Peyer's patch (tissue), 4 donors: ENCODE results near the gene SNX20.

Experiments
- POLR2A ChIP-seq, 2 donors: fragments of 450-650 bp; IDR thresholded peaks; one replicate each; pipeline ENCODE4 v1.5.1; 2017; ENCODE audit warnings: antibody characterized with exemption in 2 of 2, mild to moderate bottlenecking in 2 of 2, moderate library complexity in 2 of 2
- TF ChIP-seq, protein P1 (sequence below), 6 experiments: fragments of 450-650 bp in 4 of 6; fragments of 200-600 bp in 2 of 6; sonication (generic) in 1 of 6; IDR thresholded peaks; one replicate each; pipeline ENCODE4 v1.5.1; 2017 to 2019; ENCODE audit warnings: antibody characterized with exemption in 6 of 6, mild to moderate bottlenecking in 3 of 6, moderate library complexity in 1 of 6

GRCh38 chr16:50640391-50640790 lies 40.7 kb downstream of the SNX20 start:
- TF ChIP-seq, protein P1, sequence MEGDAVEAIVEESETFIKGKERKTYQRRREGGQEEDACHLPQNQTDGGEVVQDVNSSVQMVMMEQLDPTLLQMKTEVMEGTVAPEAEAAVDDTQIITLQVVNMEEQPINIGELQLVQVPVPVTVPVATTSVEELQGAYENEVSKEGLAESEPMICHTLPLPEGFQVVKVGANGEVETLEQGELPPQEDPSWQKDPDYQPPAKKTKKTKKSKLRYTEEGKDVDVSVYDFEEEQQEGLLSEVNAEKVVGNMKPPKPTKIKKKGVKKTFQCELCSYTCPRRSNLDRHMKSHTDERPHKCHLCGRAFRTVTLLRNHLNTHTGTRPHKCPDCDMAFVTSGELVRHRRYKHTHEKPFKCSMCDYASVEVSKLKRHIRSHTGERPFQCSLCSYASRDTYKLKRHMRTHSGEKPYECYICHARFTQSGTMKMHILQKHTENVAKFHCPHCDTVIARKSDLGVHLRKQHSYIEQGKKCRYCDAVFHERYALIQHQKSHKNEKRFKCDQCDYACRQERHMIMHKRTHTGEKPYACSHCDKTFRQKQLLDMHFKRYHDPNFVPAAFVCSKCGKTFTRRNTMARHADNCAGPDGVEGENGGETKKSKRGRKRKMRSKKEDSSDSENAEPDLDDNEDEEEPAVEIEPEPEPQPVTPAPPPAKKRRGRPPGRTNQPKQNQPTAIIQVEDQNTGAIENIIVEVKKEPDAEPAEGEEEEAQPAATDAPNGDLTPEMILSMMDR (IDR thresholded peaks at IDR 0.05): no peak
- TF ChIP-seq POLR2A (IDR thresholded peaks at IDR 0.05): no peak
